A549 (cell line): ENCODE data around the gene NLK. TPM values are rescaled to one million over a fixed set of nuclear protein-coding genes. Genes with fewer than 3 reads are reported as not detected.

Source experiments
- ATAC-seq, 2 experiments: fragments of 200-7000 bp in 1 of 2; fragments of >200 bp in 1 of 2; cut with Nextera tagmentation in 1 of 2; cut with Tn5 transposase in 1 of 2; 3 replicates each; pipeline versions ENCODE4 v1.8.0 to v1.9.1; 2018 to 2020; ENCODE audit warnings: mild to moderate bottlenecking in 1 of 2, moderate library complexity in 1 of 2
- CTCF ChIA-PET: fragments of 300-600 bp; sonication (Branson Sonifier 250); formaldehyde crosslinking; extraction: SDS; loops from one replicate; lab custom pipeline; 2021; ENCODE audit warnings: antibody characterized with exemption, inconsistent platforms; lab: Yijun Ruan, JAX
- POLR2A ChIA-PET: fragments of 350-600 bp; formaldehyde crosslinking; extraction: SDS; loops from one replicate; lab custom pipeline; 2021; ENCODE audit warnings: antibody characterized with exemption, inconsistent platforms; lab: Yijun Ruan, JAX
- DNase-seq, 2 experiments: peaks; one replicate each; pipeline versions ENCODE4 v3.0.0 to v3.0.0-alpha.2; 2011 to 2016; ENCODE audit warnings: low read depth in 1 of 2, low spot score in 1 of 2
- FAIRE-seq: peaks from 2 replicates; lab custom pipeline; 2011; peaks lifted over from hg19 to GRCh38; lab: Jason Lieb, UNC
- H3K27ac ChIP-seq, 2 experiments: fragments of >200 bp; sonication (Bioruptor Twin); formaldehyde crosslinking; 3 replicates each; pipeline ENCODE4 v1.5.1; 2016 to 2017
- H3K4me1 ChIP-seq: fragments of >200 bp; sonication (Bioruptor Twin); formaldehyde crosslinking; 3 replicates; pipeline ENCODE4 v1.6.1; 2016
- H3K4me2 ChIP-seq: fragments of >200 bp; sonication (Bioruptor Twin); formaldehyde crosslinking; 3 replicates; pipeline ENCODE4 v1.6.1; 2016
- H3K4me3 ChIP-seq: fragments of >200 bp; sonication (Bioruptor Twin); formaldehyde crosslinking; 3 replicates; pipeline ENCODE4 v1.5.1; 2016
- H3K9me3 ChIP-seq: fragments of >200 bp; sonication (Bioruptor Twin); formaldehyde crosslinking; 3 replicates; pipeline ENCODE4 v1.6.1; 2016
- CBX2 ChIP-seq: fragments of 200-600 bp; sonication (generic); IDR thresholded peaks from 2 replicates; pipeline ENCODE4 v1.6.1; 2016; ENCODE audit warnings: low read depth, mild to moderate bottlenecking, borderline replicate concordance
- CBX8 ChIP-seq: fragments of 200-600 bp; sonication (generic); IDR thresholded peaks from 2 replicates; pipeline ENCODE4 v1.6.1; 2016
- ELK1 ChIP-seq: fragments of 150-350 bp; IDR thresholded peaks from 2 replicates; pipeline ENCODE4 v1.6.1; 2014; ENCODE audit warnings: low read depth, mild to moderate bottlenecking, low read length
- FOSB ChIP-seq: fragments of 250-450 bp; sonication (Bioruptor Pico); IDR thresholded peaks from 2 replicates; pipeline ENCODE4 v1.5.0; 2020; ENCODE audit warnings: mild to moderate bottlenecking, moderate library complexity
- HOXA7 ChIP-seq: fragments of 250-450 bp; sonication (Bioruptor Pico); IDR thresholded peaks from 2 replicates; pipeline ENCODE4 v1.5.0; 2020; ENCODE audit warnings: mild to moderate bottlenecking, moderate library complexity
- HOXB13 ChIP-seq: fragments of 250-450 bp; sonication (Bioruptor Pico); IDR thresholded peaks from 2 replicates; pipeline ENCODE4 v1.5.0; 2020; ENCODE audit warnings: low read depth, mild to moderate bottlenecking, moderate library complexity
- JUN ChIP-seq, 2 experiments: fragments of >200 bp; sonication (Bioruptor Twin); formaldehyde crosslinking; IDR thresholded peaks; 2 replicates in 1 of 2; 3 replicates in 1 of 2; pipeline ENCODE4 v1.6.1; 2016 to 2017
- KDM1A ChIP-seq: fragments of 200-600 bp; sonication (generic); IDR thresholded peaks from 2 replicates; pipeline ENCODE4 v1.6.1; 2016; ENCODE audit warnings: low read depth, mild to moderate bottlenecking
- MAFK ChIP-seq: fragments of 450-650 bp; IDR thresholded peaks from 2 replicates; pipeline ENCODE4 v1.6.1; 2014; ENCODE audit not compliant: partially characterized antibody
- NPAS2 ChIP-seq: fragments of 250-450 bp; sonication (Bioruptor Pico); IDR thresholded peaks from 2 replicates; pipeline ENCODE4 v1.8.0; 2022; ENCODE audit warnings: mild to moderate bottlenecking, moderate library complexity, borderline replicate concordance
- NR3C1 ChIP-seq: fragments of >200 bp; sonication (Bioruptor Twin); formaldehyde crosslinking; IDR thresholded peaks from 3 replicates; pipeline ENCODE4 v1.6.1; 2017
- POLR2AphosphoS2 ChIP-seq: conservative IDR thresholded peaks from 2 replicates; pipeline ENCODE4 v1.6.1; 2012; ENCODE audit warnings: low read length, improper control_type of control experiment, inconsistent platforms
- RFX5 ChIP-seq: fragments of 450-650 bp; IDR thresholded peaks from 2 replicates; pipeline ENCODE4 v1.7.1; 2014; ENCODE audit warnings: antibody characterized with exemption, mild to moderate bottlenecking, moderate library complexity
- SREBF2 ChIP-seq: fragments of 450-650 bp; IDR thresholded peaks from 2 replicates; pipeline ENCODE4 v1.6.1; 2014; ENCODE audit warnings: mild to moderate bottlenecking, moderate library complexity
- TFCP2L1 ChIP-seq: fragments of 250-450 bp; sonication (Bioruptor Pico); IDR thresholded peaks from 2 replicates; pipeline ENCODE4 v1.5.0; 2021; ENCODE audit warnings: mild to moderate bottlenecking
- WGBS: methylation state at CpG from one replicate; pipeline ENCODE4 v1.1.6; 2017; ENCODE audit errors: missing lambda C conversion rate; 5-methylcytosine and 5-hydroxymethylcytosine counted together
- polyA plus RNA-seq, 4 experiments: library from polyadenylated mRNA; depleted of rRNA in 3 of 4; stranded (reverse); fragments of >200 nt; fragmentation: RNase III in 1 of 4; extraction: RNeasy Plus Mini Kit Qiagen cat#74134 plus additional on column Dnase treatment in 1 of 4; gene quantifications; 2 replicates in 3 of 4; 3 replicates in 1 of 4; pipeline ENCODE4 v1.2.3, GENCODE V29; 2011 to 2017
- TF ChIP-seq, protein P1 (sequence below): fragments of 250-450 bp; sonication (Bioruptor Pico); IDR thresholded peaks from 2 replicates; pipeline ENCODE4 v1.5.0; 2020; ENCODE audit warnings: low read depth, mild to moderate bottlenecking, moderate library complexity

NLK gene
- polyA plus RNA-seq, 2 of the 4 experiments (the other 2 are of a cell fraction) = 11.8 to 26.5 TPM

DNA sequence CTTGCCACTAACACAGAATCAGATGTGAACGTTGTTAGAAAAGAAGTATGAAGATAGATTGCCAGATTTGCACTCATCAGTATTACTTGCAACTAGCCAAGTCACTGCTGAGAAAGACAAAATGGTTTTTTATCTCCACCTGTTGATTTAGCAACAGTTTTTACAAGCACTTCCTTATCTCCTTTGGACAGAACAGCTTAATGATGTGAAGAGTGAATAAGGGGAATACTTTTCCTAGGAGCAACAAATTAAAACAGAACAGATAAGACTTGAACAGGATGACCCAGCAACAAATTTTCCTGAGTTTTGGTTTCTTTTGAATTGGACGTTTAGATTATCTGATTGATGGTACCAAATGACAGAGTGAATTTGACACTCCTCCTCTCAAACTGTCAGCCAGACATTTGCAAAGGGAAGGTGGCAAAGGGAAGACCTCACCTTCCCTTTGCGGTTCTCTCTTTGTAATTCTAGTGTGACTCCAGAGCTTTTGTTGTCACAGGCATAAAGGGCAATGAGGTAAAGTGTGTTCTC, 130.6 kb downstream of the NLK start:
- Histone ChIP-seq H3K4me1 (no peaks in the 10 kb centered on the region), H3K4me2 (no peak overlapping the region), H3K9me3 (no peaks in the 10 kb centered on the region), H3K27ac (no peak overlapping the region), H3K4me3 (no peak overlapping the region)
- 68% methylated on average over 3 of the region's 3 CpGs for WGBS
- TF ChIP-seq CBX2 = no peak
- TF ChIP-seq NR3C1 = no peak
- no peak for TF ChIP-seq RFX5
- no peak for TF ChIP-seq NPAS2 (CRISPR knock-in tag)
- FAIRE-seq = peak; percentile 61
- ChIA-PET CTCF (interaction anchor here (0.8 to 1.4 kb wide), 2 partner anchors 57 to 82 kb away, joined by 3 read pairs; no protein-coding TSS in a partner anchor), POLR2A (no interaction called here)
- ATAC-seq = no peak
- DNase-seq = no peak

- DNase-seq = no peak
- H3K4me1 ChIP-seq = peaks cover 5% of the 10 kb centered on the region
- no peak for FAIRE-seq
- WGBS = 76% methylated on average over 1 of the region's 1 CpG
- no peak overlapping the region for H3K4me3 ChIP-seq
- TF ChIP-seq MAFK = no peak
- TF ChIP-seq, protein P1, sequence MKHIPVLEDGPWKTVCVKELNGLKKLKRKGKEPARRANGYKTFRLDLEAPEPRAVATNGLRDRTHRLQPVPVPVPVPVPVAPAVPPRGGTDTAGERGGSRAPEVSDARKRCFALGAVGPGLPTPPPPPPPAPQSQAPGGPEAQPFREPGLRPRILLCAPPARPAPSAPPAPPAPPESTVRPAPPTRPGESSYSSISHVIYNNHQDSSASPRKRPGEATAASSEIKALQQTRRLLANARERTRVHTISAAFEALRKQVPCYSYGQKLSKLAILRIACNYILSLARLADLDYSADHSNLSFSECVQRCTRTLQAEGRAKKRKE (CRISPR knock-in tag) = no peak
- TF ChIP-seq JUN (IDR thresholded peaks at IDR 0.05) = no peak
- no peak for TF ChIP-seq ELK1
- no peak for TF ChIP-seq FOSB
- no peak for TF ChIP-seq KDM1A
- no peak for TF ChIP-seq RFX5
- TF ChIP-seq CBX8 = no peak
- no peak for TF ChIP-seq POLR2AphosphoS2
- no peak for TF ChIP-seq SREBF2
- no peak for TF ChIP-seq HOXA7 (CRISPR knock-in tag)
- ChIA-PET CTCF (no interaction called here), POLR2A (no interaction called here)
- no peak for ATAC-seq
- H3K27ac ChIP-seq = no peak overlapping the region
- no peak overlapping the region for H3K4me2 ChIP-seq
- H3K9me3 ChIP-seq = no peaks in the 10 kb centered on the region
These were observed 131.3 kb downstream of the NLK start for GRCh38 chr17:28173801-28174200.

- H3K27ac ChIP-seq = no peak overlapping the region
- CTCF ChIA-PET = interaction anchor here (0.5 to 1.1 kb wide), 6 partner anchors 9 to 389 kb away, joined by 3 to 4 read pairs (median 3); no protein-coding TSS in a partner anchor
- TF ChIP-seq TFCP2L1 (CRISPR knock-in tag) = no peak
- no peak for TF ChIP-seq HOXB13 (CRISPR knock-in tag)
- no peak for TF ChIP-seq ELK1
- no peak overlapping the region for H3K4me2 ChIP-seq
- H3K9me3 ChIP-seq = no peaks in the 10 kb centered on the region
- WGBS = 82% methylated on average over 5 of the region's 5 CpGs
- DNase-seq = no peak
- H3K4me1 ChIP-seq = peaks cover 12% of the 10 kb centered on the region
- POLR2A ChIA-PET = no interaction called here
- no peak for FAIRE-seq
- H3K4me3 ChIP-seq = no peak overlapping the region
- ATAC-seq = no peak
These were observed 132.0 kb downstream of the NLK start for GRCh38 chr17:28174352-28175046.
